HepG2 (cell line): ENCODE results near the gene OPTN. TPM values are rescaled to one million over a fixed set of nuclear protein-coding genes. Genes with fewer than 3 reads are reported as not detected.

Source experiments
- ARNTL ChIP-seq: sonication (generic); formaldehyde crosslinking; IDR thresholded peaks from 2 replicates; pipeline ENCODE4 v1.4.0; 2020; ENCODE audit warnings: mild to moderate bottlenecking, missing genetic modification reagents
- FLYWCH1 ChIP-seq: sonication (generic); formaldehyde crosslinking; IDR thresholded peaks from 2 replicates; pipeline ENCODE4 v1.8.1; 2023; ENCODE audit warnings: mild to moderate bottlenecking, missing genetic modification reagents
- FOXK1 ChIP-seq: sonication (generic); formaldehyde crosslinking; IDR thresholded peaks from 2 replicates; pipeline ENCODE4 v1.4.0; 2020; ENCODE audit warnings: low read depth, missing genetic modification reagents, borderline replicate concordance
- HMG20A ChIP-seq: IDR thresholded peaks from 2 replicates; pipeline ENCODE4 v1.6.1; 2016; ENCODE audit warnings: borderline replicate concordance
- HMG20B ChIP-seq: conservative IDR thresholded peaks from 2 replicates; pipeline ENCODE4 v1.6.1; 2016; ENCODE audit warnings: missing genetic modification reagents, missing compliant biosample characterization
- HNRNPL ChIP-seq: fragments of 200-400 bp; formaldehyde crosslinking; IDR thresholded peaks from 2 replicates; pipeline ENCODE4 v1.6.1; 2017; ENCODE audit warnings: mild to moderate bottlenecking, low read depth, low read length
- HOXA9 ChIP-seq: sonication (generic); formaldehyde crosslinking; IDR thresholded peaks from 2 replicates; pipeline ENCODE4 v1.8.1; 2022; ENCODE audit warnings: missing genetic modification reagents, mild to moderate bottlenecking, moderate library complexity, borderline replicate concordance
- ISX ChIP-seq: sonication (generic); formaldehyde crosslinking; conservative IDR thresholded peaks from 2 replicates; pipeline ENCODE4 v1.5.0; 2020; ENCODE audit warnings: missing genetic modification reagents
- JUN ChIP-seq: sonication (generic); formaldehyde crosslinking; IDR thresholded peaks from 2 replicates; pipeline ENCODE4 v1.4.0; 2020; ENCODE audit warnings: mild to moderate bottlenecking, missing genetic modification reagents
- KDM1A ChIP-seq: IDR thresholded peaks from 2 replicates; pipeline ENCODE4 v1.6.1; 2016; ENCODE audit warnings: missing compliant biosample characterization
- KDM6A ChIP-seq: IDR thresholded peaks from 2 replicates; pipeline ENCODE4 v1.6.1; 2016; ENCODE audit warnings: low read depth
- NFIC ChIP-seq: IDR thresholded peaks from 2 replicates; pipeline ENCODE4 v1.6.1; 2012; ENCODE audit warnings: mild to moderate bottlenecking, low read length, inconsistent platforms
- PHB2 ChIP-seq: fragments of 450-650 bp; IDR thresholded peaks from 2 replicates; pipeline ENCODE4 v1.6.1; 2018; ENCODE audit not compliant: partially characterized antibody
- POLR2AphosphoS2 ChIP-seq: IDR thresholded peaks from 2 replicates; pipeline ENCODE4 v1.6.1; 2011; ENCODE audit warnings: low read depth, low read length, improper control_type of control experiment
- RAD51 ChIP-seq: fragments of 450-650 bp; IDR thresholded peaks from 2 replicates; pipeline ENCODE4 v1.6.1; 2016; ENCODE audit warnings: borderline replicate concordance
- RARA ChIP-seq: IDR thresholded peaks from 2 replicates; pipeline ENCODE4 v1.6.1; 2016; ENCODE audit warnings: missing genetic modification reagents, missing compliant biosample characterization
- RXRB ChIP-seq: IDR thresholded peaks from 2 replicates; pipeline ENCODE4 v1.6.1; 2016; ENCODE audit warnings: borderline replicate concordance, missing genetic modification reagents, missing compliant biosample characterization
- SIN3A ChIP-seq: IDR thresholded peaks from 2 replicates; pipeline ENCODE4 v1.6.1; 2011; ENCODE audit warnings: low read depth, mild to moderate bottlenecking, control low read depth, low read length, borderline replicate concordance
- SMAD1 ChIP-seq: sonication (generic); formaldehyde crosslinking; IDR thresholded peaks from 2 replicates; pipeline ENCODE4 v1.4.0; 2020; ENCODE audit warnings: missing genetic modification reagents, low read depth, mild to moderate bottlenecking, borderline replicate concordance
- SNRNP70 ChIP-seq: fragments of 200-400 bp; formaldehyde crosslinking; IDR thresholded peaks from 2 replicates; pipeline ENCODE4 v1.6.1; 2017; ENCODE audit warnings: mild to moderate bottlenecking, low read depth, low read length, moderate library complexity
- SP1 ChIP-seq, 2 experiments: fragments of 450-650 bp in 1 of 2; sonication (generic) in 1 of 2; formaldehyde crosslinking in 1 of 2; IDR thresholded peaks; 2 replicates each; pipeline versions ENCODE4 v1.4.0 to v1.6.1; 2016 to 2020; ENCODE audit warnings: missing genetic modification reagents in 1 of 2
- SRSF4 ChIP-seq: fragments of 200-400 bp; formaldehyde crosslinking; IDR thresholded peaks from one replicate; pipeline ENCODE4 v1.6.1; 2018; ENCODE audit warnings: mild to moderate bottlenecking, low read depth, low read length, moderate library complexity; ENCODE audit not compliant: poor library complexity, severe bottlenecking
- TRIM24 ChIP-seq: sonication (generic); formaldehyde crosslinking; IDR thresholded peaks from 2 replicates; pipeline ENCODE4 v1.8.0; 2022; ENCODE audit warnings: mild to moderate bottlenecking, missing genetic modification reagents
- WIZ ChIP-seq: sonication (generic); formaldehyde crosslinking; IDR thresholded peaks from 2 replicates; pipeline ENCODE4 v1.5.1; 2020; ENCODE audit warnings: mild to moderate bottlenecking, missing genetic modification reagents
- ZBTB2 ChIP-seq: sonication (generic); formaldehyde crosslinking; IDR thresholded peaks from 2 replicates; pipeline ENCODE4 v1.8.0; 2022; ENCODE audit warnings: low read depth, missing genetic modification reagents
- ZBTB25 ChIP-seq: IDR thresholded peaks from 2 replicates; pipeline ENCODE4 v1.6.1; 2018; ENCODE audit warnings: missing genetic modification reagents
- ZNF121 ChIP-seq: sonication (generic); formaldehyde crosslinking; IDR thresholded peaks from 2 replicates; pipeline ENCODE4 v1.5.0; 2020; ENCODE audit warnings: mild to moderate bottlenecking, missing genetic modification reagents
- ZNF225 ChIP-seq: sonication (generic); formaldehyde crosslinking; IDR thresholded peaks from 2 replicates; pipeline ENCODE4 v1.4.0; 2020; ENCODE audit warnings: mild to moderate bottlenecking, missing genetic modification reagents
- ZNF296 ChIP-seq: sonication (generic); formaldehyde crosslinking; conservative IDR thresholded peaks from 2 replicates; pipeline ENCODE4 v1.5.0; 2020; ENCODE audit warnings: mild to moderate bottlenecking, missing genetic modification reagents
- ZNF3 ChIP-seq: IDR thresholded peaks from 2 replicates; pipeline ENCODE4 v1.7.0; 2017; ENCODE audit warnings: inconsistent platforms
- ZNF333 ChIP-seq: sonication (generic); formaldehyde crosslinking; IDR thresholded peaks from 2 replicates; pipeline ENCODE4 v1.4.0; 2020; ENCODE audit warnings: mild to moderate bottlenecking, missing genetic modification reagents, borderline replicate concordance
- ZNF549 ChIP-seq: sonication (generic); formaldehyde crosslinking; IDR thresholded peaks from 2 replicates; pipeline ENCODE4 v1.5.0; 2020; ENCODE audit warnings: missing genetic modification reagents
- ZNF607 ChIP-seq: sonication (generic); formaldehyde crosslinking; IDR thresholded peaks from 2 replicates; pipeline ENCODE4 v1.5.1; 2020; ENCODE audit warnings: missing genetic modification reagents, mild to moderate bottlenecking, borderline replicate concordance
- ZNF749 ChIP-seq: sonication (generic); formaldehyde crosslinking; IDR thresholded peaks from 2 replicates; pipeline ENCODE4 v1.8.0; 2022; ENCODE audit warnings: mild to moderate bottlenecking, missing genetic modification reagents, moderate library complexity, borderline replicate concordance
- polyA plus RNA-seq, 8 experiments: library from polyadenylated mRNA; depleted of rRNA in 3 of 8; stranded (reverse) in 7 of 8; unstranded in 1 of 8; fragments of >200 nt; fragmentation: Illumina TruSeq in 4 of 8; extraction: Trizol in 4 of 8; gene quantifications; 2 replicates each; pipeline versions ENCODE4 v1.2.1 to v1.2.3, GENCODE V29; 2011 to 2016; ENCODE audit warnings: low read depth in 4 of 8, missing spikeins in 1 of 8, mixed read lengths in 1 of 8; ENCODE audit not compliant: insufficient read depth in 1 of 8
- total RNA-seq, 5 experiments: library from RNA; depleted of rRNA; stranded (reverse); fragments of >200 nt; fragmentation: Illumina TruSeq; extraction: Trizol; gene quantifications; 2 replicates each; pipeline ENCODE4 v1.2.3, GENCODE V29; 2016; ENCODE audit warnings: low read depth in 1 of 5

The OPTN gene
- total and polyA plus RNA-seq, 2 of the 13 experiments (the other 11 are each of a cell fraction or from before 2014, with no cell fraction given), result 13.4 to 46.6 TPM

GRCh38 chr10:13080643-13081042 lies 19.3 kb upstream of the OPTN start (continued):
- TF ChIP-seq RARA (CRISPR knock-in tag) (peak; percentile 90), ZNF296 (CRISPR knock-in tag) (no peak), ZBTB25 (CRISPR knock-in tag) (no peak), KDM1A (CRISPR knock-in tag) (peak; percentile 27; the same call in 1 of the 2 replicates), SP1 (IDR thresholded peaks at IDR 0.05) (no peak), SP1 (CRISPR knock-in tag; IDR thresholded peaks at IDR 0.05) (no peak), JUN (CRISPR knock-in tag) (peak; percentile 87; the same call in 1 of the 2 replicates), KDM6A (CRISPR knock-in tag) (peak; percentile 79), TRIM24 (CRISPR knock-in tag) (no peak), HMG20A (CRISPR knock-in tag) (peak; percentile 56; the same call in 1 of the 2 replicates), ARNTL (peak; percentile 73; the same call in 1 of the 2 replicates), SMAD1 (CRISPR knock-in tag) (no peak), ZNF333 (CRISPR knock-in tag) (no peak), NFIC (no peak), ZNF3 (CRISPR knock-in tag) (no peak), ZNF549 (CRISPR knock-in tag) (no peak), ZNF225 (no peak), ZBTB2 (CRISPR knock-in tag) (no peak), HNRNPL (no peak), SRSF4 (no peak), HMG20B (CRISPR knock-in tag) (no peak), ZNF749 (CRISPR knock-in tag) (no peak), ZNF607 (CRISPR knock-in tag) (no peak), SIN3A (no peak), PHB2 (no peak), FOXK1 (CRISPR knock-in tag) (peak; percentile 73; the same call in 1 of the 2 replicates), SNRNP70 (no peak), FLYWCH1 (no peak), POLR2AphosphoS2 (no peak), ZNF121 (CRISPR knock-in tag) (no peak), ISX (CRISPR knock-in tag) (no peak), RAD51 (no peak), RXRB (CRISPR knock-in tag) (peak; percentile 67; the same call in 1 of the 2 replicates), HOXA9 (CRISPR knock-in tag) (no peak), WIZ (CRISPR knock-in tag) (0 out of 2 replicates have a peak, but pooled peaks have one; percentile 50)
